NCI-H187 treated with DMSO at 0.1 percent for 48 hours (cell line): ENCODE results near the gene BRSK2.
"Not testable (repeated sequence)": the region's sequence is repeated elsewhere in the genome, so short reads cannot be mapped to it uniquely, and the experiment has no call there.

Experiments used
- DNase-seq: peaks from one replicate; lab custom pipeline; 2025; lab: John Stamatoyannopoulos, UW

The BRSK2 gene

DNA sequence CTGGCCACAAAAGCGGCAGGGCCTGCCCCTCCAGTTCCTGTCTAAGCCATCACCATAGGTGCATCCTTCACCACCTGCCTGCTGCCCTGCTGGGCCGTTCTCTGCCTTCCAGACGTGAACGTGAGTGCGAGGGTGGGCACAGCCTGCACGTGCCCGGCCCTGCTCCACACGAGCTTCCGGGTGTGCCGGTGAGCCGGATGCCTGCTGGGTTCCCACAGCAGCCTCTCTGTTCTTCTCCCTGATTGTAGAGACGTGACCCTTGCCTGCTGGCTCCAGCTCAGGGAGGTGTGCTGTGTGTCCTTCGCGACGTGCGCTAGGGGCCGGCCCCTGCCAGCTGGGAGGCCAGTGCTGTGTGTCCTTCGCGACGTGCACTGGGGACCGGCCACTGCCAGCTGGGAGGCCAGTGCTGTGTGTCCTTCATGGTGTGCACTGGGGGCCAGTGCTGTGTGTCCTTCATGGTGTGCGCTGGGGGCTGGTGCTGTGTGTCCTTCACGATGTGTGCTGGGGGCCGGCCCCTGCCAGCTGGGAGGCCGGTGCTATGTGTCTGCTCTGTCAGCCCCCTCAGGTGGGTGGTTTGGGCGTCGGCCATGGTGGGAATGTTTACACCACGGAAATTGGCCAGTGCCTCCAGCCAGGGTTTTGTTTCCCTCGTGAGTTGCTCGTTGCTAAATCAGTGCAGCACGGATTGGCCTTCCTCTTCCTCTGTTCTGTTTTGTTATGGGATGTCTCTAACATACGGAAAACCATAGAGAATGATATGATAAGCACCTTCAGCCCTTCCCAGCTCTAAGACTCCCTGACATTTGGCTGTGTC, 35.4 kb upstream of the BRSK2 start:
- DNase-seq = no peak

DNA sequence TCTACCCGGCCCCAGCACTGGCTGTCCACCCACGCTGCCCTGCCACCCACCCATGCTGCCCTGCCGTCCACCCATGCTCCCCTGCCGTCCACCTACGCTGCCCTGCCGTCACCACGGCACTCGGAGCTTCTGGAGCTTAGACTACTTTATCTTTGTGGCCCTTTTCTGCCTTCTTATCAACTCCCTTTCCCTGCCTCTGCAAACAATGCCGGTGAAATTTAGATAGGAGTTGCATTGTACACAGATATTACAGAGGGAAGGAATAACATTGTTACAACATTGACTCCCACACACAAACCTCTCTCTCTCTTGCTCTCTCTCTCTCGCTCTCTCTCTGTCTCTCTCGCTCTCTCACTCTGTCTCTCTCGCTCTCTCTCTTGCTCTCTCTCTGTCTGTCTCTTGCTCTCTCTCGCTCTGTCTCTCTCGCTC, 33.7 kb upstream of the BRSK2 start:
- no peak for DNase-seq

DNA sequence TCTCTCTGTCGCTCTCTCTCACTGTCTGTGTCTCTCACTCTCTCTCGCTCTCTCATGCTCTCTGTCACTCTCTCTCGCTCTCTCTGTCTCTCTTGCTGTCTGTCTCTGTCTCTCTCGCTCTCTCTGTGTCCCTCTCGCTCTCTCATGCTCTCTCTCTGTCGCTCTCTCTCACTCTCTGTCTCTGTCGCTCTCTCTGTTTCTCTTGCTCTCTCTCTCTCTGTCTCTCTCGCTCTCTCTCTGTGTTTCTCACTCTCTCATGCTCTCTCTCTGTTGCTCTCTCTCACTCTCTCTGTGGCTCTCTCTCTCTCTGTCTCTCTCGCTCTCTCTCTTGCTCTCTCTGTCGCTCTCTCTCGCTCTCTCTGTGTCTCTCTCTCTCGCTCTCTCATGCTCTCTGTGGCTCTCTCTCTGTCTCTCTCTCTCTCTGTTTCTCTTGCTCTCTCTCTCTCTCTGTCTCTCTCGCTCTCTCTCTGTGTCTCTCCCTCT, 33.2 kb upstream of the BRSK2 start:
- DNase-seq = no peak

DNA sequence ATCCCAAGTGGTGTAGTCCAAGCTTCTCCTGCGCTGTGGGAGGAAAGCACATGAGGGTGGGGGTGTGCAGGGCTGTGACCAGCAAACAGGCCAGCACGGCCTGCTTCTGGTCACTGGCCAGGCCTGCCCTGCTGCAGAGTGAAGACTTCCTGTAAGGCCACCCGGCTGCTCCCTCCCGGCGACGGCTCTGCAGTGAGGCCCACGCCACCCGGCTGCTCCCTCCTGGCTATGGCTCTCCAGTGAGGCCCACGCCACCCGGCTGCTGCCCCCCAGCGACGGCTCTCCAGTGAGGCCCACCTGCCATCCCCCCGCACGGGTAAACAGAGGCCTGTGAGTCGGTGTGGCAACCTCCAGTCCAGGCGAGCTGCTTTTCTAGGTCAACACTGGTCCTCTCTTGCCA, 31.4 kb upstream of the BRSK2 start:
- no peak for DNase-seq

DNA sequence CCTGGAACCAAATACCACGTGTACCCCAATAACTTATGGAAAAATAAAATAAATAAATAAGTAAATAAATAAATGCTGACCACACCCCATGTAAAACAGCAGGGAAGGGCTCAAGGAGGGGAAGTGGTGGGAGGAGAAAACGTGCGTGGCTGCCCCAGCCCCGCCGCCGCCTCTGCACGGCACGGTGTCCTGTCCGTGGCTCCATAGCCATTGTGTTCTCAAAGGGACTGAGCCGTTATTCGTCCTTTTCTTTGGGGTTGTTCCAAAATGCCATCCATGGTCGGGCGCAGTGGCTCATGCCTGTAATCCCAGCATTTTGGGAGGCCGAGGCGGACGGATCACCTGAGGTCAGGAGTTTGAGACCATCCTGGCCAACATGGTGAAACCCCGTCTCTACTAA, 30.8 kb upstream of the BRSK2 start:
- DNase-seq = not testable (repeated sequence)

DNA sequence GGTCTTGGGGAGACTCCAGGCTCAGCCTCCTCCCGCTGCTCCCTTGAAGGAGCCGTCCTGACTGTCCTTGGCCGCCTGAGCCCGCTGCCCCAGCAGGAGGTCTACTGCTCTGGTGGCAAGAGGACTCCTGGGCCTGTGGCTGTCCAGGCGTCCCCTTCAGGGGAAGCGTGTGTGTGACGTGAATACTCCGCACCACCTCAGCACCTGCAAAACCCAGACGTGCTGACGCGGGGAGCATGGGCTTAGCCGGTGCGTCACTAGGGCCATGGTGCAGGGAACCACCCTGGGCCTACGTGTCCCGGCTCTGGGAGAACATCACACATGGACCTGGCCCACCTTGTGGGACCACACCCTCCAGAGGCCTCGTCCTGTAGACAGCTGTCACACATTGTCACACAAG, 30.2 kb upstream of the BRSK2 start:
- DNase-seq = no peak

DNA sequence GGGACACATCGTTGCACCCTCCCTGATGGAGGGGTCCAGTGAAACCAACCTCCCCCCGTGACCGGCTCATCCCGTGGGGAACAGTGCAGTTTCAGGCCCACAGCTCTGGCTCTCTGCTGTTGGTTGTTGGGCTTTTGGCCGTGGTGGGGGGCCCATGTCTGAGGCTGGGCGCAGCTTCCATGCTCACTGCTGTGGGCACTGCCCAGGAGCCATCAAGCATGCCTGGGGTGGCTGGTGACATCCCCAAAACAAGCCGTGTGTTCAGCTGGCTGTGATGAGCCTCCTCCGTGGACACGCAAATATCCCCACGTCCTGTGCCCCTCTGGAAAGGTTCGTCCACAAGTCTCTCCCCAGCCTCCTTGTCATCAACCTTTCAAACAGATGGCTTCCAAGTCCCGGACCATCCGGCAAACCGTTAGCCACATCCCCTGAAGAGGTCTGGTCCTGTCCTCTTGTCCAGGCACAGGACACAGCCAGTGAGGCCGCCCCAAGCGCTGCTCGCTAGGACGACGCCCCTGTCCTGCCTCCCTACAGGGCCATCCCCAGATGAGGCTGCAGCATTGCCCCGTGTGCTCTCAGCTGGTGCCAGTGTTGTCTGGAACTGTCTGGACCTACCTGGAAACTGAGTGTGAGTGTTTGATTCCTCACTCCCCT, 29.4 kb upstream of the BRSK2 start:
- DNase-seq = no peak

DNA sequence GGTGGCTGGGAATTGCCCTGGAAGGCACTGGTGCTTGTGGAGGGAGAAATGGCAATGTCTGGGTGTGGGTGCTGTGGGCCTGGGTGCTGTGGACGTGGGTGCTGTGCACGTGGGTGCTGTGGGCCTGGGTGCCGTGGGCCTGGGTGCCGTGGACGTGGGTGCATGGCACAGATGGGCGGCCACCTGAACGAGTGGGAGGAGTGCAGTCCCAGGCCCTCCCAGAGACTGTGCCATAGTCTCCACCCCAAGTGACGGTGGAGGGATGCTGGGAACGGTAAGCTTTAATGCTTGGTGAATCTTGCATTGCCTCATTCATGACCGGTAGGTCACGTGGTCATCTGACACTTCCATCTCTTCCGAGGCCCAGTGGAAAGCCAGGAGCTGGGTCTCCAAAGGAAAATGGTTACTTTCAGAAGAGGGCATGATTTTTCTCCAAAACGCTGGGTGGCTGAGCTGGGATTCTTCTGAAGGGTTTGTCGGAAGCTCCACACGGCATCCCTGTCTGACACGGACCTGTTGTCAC, 28.8 kb upstream of the BRSK2 start:
- no peak for DNase-seq

DNA sequence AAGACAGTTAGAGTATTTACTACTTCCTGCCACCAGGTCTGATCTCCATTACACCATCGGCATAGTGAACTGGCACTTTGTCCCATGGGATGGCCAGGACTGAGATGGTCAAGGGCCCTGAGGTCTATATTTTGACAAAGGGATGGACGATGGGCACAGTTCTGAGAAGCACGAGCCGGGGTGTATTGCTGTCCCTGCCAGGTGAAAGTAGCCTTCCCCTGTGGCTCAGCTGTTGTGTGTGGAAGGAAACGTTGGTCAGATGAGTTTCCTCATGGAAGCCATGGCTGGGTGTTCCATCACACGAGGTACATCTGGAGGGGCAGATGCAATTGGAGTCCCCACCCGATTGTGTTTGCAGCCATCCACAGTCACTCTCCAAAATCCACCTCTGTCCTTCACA, 27.9 kb upstream of the BRSK2 start:
- DNase-seq = no peak

DNA sequence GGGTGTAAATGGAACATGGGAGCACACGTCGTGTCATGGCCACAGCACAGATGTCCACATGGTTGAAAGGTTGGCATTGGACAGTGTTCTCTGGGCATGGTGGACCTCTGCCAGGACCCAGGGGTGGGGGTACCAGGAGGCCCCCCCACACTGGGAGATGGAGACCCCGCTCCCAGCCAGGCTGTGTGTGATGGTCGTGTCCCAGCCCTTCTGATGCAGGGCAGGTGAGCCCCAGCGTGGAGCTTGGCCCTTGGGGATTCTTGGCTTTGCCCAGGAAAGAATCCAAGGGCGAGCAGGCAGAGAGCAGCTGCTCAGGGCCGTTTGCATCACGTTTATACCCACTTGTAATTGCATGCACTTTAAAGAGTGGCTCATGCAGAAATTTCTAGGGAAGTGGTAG, 22.0 kb upstream of the BRSK2 start:
- DNase-seq = no peak

DNA sequence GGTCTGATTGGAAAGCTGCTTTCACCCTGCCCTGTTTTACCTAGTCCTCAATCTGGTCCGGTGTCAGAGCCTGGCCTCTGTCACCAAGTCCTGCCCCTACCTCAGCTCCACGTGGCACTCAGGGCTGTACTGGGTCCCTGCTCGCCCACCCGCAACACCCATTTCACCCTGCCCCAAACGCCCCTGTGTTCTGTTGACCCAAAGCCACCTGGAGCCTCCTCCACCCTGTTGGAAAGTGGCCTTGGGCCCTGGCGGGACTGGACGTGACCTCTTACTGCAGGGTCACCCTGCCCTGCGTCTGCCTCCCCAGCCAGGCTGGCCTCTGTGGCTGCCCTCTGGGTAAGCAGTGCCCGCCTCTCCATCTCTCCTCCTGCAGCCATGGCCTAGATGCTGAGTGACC, 21.5 kb upstream of the BRSK2 start:
- no peak for DNase-seq

DNA sequence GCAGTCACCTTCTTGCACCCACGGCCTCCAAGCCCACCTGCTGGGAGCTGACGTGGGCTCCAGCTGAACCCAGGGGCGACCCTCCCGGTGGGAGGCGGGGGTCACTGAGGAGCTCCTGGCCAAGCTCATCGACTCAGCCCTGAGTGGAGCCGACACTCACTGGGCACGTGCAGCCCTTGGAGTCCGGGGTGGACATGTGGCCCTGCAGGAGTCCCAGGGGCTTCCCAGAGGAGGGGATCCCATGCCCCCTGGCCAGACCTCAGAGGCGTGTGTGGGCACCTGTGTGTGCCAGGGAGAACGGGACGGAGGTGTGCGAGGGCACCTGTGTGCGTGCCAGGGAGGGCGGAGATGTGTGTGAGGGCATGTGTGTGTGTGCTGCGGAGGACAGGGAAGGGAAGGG, 20.8 kb upstream of the BRSK2 start:
- no peak for DNase-seq

DNA sequence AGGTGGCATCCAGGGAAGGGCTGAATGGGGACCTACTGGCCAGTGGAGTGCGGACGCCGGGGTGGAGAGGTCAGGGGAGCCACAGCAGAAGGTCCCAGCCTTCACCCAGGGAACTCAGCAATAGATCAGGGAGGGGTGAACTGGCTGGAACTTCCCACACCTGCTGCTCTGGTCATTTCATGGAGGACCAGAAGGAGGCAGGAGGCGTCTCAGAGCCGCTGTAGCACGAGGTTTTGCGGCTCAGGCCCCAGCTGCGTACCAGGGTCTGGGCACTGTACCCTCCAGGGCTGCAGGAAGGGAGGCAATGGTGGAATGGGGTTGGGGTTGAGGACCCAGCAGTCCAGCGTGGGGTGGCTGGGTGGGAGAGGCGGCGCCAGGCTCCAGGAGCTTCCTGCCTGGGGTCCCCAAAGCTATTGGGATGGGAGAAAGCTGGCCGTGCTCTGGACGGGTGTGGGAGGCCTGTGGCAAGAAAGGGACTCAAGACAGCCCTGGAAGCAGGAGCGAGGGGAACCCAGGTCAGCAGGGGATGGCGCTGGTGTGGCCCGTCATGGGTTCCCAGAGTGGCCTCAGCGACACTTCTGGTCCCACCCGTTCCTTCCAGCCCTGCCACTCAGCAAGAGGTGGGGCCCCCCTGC, 20.2 kb upstream of the BRSK2 start:
- no peak for DNase-seq

DNA sequence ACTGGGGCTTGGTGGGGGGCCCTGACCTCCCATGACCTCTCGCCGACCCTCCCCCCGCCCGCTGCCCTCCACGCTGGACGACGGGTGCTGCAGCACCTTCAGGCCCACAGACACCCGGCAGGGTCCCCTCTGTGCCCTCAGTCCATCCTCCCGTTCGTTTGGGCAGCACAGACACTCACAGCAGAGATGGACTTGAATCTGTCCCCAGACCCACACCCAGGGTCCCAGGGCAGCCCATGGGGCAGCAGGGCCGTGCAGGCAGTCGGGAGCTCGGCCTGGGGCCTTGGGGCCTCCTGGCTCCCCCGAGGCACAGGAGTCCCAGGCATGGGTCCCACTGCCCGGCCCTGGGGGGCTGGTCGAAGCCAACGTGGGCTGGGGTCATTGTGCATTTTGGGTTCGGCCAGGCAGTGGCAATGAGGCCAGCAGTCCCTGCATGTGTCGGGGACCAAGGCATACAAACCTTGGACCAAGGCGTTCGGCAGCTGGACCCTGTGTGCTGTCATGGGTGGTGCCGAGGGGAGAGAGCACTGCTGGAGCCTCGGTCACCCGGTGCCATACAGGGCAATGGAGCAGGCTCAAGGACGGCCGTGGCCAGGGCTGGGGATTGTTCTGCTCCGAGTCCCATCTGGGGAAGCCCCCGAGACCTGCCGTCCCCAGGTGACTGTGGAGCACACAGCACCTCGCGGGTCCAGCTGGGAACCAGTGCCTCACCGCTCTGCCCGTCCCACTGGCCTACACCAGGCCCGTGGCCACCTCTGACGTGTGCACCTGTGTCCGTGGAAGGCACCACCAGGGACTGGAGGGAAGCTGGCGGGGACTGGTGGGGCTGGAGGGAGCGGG, 19.3 kb upstream of the BRSK2 start:
- no peak for DNase-seq

DNA sequence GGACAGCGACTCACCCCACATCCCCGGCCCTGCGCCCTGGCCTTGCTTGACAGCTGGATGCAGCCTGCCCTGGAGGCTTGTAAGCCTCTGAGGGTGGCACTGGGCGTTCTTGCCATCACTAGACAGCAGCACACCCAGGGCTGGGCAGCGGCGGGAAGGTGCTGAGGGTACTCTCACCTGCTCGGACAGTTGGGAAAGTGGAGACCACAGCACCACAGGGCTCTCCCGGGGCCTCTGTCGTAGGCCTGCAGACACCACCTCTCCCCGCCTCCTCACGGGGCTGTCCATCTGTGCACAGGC, 18.8 kb upstream of the BRSK2 start:
- DNase-seq = no peak

DNA sequence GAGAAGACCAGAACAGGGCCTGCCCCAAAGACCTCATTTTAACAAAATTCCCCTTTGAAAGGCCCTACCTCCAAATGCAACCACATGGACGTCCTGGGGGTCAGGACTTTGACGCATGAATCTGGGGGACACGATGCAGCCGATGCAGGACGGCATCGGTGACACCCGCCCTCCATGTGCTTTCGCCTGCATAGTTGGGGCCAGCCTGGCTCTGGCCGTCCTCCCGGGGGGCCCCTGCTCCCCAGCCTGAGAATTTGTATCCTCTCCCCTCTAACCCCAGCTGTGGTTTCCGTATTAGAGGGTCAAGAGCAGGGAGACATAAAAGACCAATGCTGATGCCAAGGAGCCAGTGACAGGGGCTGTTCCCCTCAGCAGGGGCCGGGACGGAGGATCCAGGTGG, 18.4 kb upstream of the BRSK2 start:
- no peak for DNase-seq

DNA sequence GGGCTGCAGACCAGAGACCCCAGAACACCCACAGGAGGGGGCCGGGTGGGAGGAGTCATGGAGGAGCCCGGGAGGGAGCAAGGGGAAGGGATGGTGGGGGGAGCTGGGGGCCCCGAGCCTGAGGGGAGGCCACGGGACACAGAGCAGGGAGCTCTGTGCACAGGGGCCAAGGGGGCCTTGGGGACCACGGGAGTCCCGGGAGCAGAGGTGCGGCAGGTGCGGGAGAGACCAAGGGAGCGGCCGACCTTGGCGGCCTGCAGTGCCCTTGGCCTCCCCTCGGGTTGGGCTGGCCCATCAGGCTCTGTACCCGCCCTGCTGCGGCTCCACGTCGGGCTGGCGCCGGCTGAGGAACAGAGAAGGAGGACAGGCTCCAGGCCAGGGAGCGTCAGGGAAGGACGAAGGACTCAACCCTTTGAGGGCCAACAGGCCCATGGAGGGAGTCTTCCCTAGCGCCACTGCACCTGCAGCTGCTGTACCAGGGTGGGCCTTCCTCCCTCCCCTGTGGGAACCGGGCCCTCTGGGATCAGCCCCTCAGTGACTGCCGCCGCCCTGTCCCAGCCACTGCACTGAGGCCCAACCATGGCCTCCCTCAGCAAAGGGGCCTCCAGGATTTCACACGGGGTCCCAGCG, 17.8 kb upstream of the BRSK2 start:
- no peak for DNase-seq

DNA sequence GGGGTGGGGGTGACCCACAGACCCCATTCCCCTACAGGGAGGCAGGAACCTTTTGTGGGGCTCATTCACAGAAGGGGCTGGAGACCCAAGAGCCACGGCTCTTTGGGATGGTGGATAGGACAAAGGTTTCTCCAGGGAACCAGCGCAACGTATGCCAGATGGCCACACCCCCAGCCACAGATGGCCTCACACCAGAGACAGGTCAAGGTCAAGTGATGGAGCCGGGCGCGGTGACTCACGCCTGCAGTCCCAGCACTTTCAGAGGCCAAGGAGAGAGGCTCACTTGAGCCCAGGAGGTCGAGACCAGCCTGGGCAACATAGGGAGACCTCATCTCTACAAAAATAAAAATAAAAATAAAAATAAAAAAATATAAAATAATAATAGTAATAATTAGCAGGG, 17.1 kb upstream of the BRSK2 start:
- DNase-seq = no peak

DNA sequence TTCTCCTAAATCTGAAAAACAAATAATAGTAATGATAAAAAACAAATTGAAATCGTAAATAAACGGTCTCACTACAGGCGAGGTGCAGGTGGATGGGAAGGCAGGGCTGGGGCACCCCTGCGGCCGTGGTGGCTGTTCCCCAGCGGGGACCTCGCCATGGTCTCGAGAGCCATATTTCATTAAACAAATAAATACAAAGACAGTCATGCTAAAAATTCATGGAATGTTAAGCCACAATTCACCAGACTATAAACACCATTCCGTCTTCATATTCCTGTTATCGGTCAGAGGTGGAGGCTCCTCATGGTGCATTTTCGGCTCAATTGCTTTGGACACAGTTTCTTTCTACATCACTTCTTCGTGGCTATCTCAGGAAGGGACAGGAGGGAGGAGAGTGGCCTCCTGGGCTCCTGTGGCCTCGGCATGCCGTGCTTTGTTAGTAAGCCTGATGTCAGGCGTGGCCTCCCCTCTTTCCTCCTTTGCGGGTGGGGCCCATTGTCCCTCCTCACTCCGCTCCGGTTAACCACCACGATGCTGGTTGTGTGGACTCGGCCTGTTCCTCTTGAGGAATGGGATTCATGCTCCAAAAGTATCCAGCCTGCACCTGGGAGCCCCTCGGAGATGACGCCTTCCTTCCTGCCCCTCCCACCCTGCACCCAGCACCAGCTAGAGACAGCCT, 16.1 kb upstream of the BRSK2 start:
- DNase-seq = no peak

DNA sequence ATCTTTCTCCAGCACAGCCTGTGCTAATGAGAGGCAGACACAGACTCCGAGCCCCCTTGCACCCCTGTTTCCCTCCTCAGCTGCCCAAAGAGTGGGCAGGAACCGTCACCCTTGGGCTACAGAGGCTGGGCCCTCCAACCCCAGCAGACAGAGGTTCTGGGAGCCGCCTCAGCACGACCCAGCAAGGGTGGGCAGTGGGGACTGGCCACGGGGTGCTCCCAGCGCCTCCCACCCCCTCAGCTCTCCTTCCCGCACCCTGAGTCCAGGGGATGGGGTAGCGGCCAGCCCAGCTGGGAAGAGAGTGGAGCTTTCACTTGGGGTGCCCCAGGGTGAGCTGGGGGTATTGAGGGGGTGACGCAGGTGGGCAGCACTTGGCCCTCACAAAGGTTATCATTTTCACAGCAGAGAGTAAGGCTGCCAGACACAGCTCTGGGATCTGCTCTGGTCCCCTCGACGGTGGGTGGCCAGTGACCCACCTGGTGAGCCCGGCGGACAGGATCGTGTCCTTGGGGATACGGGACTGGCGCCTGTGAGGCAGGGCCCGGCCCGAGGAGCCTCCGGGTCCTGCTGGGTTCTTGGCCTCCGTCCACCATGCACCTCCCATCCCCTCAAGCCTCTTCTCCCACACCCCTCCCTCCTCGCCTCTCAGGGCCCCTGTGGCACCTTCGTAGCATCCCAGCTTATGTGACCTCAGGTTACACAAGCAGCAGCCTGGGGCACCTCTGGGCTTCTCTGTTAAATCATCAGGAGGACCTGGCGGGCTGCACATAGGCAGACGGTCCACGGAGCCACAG, 14.4 kb upstream of the BRSK2 start:
- no peak for DNase-seq

DNA sequence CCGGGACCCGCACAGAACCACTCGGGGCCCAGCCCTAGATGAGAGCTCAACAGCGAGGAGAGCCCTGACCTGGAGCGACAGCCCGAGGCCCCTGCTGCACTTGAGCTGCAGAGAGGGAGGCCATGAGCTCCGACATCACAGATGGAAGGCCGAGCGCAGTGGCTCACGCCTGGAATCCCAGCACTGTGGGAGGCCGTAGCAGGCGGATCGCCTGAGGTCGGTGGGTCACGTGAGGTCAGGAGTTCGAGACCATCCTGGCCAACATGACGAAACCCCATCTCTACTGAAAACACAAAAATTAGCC, 13.8 kb upstream of the BRSK2 start:
- no peak for DNase-seq
